ENCODE data around the gene INHA.
A peak's percentile ranks its signal among the peaks of the same experiment; 100 is the strongest.

Gene INHA

DNA sequence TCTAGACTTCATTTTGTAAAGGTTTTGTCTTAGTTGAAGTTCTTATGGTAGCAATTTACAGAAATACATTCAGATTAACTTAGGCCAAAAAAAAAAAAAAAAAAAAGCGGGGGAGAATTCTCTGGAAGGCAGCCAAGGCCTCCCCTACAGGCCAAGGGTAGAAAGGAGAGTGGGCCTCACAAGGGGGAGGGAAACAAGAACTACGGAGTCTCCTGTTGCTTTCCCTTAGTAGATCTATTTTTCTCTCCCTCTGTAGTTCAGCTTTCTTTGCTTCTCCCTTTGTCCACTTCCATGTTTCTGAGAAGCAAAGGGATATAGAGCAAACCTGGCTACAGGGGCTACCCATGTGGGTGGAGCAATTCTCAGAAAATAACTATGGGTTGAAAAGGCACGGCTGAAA lies 23.1 kb downstream of the INHA start:
- Mint-ChIP-seq H3K27ac (no peak overlapping the region), H3K9me3 (no peaks in the 10 kb centered on the region), H3K36me3 (ENCODE audit: low read depth) (no peaks in the 10 kb centered on the region), H3K4me3 (no peak overlapping the region), H3K4me1 (ENCODE audit: low read depth) (peaks cover 5% of the 10 kb centered on the region), H3K27me3 (ENCODE audit: low read depth) (no peaks in the 10 kb centered on the region)
- DNase-seq (ENCODE audit: low spot score), result no peak

DNA sequence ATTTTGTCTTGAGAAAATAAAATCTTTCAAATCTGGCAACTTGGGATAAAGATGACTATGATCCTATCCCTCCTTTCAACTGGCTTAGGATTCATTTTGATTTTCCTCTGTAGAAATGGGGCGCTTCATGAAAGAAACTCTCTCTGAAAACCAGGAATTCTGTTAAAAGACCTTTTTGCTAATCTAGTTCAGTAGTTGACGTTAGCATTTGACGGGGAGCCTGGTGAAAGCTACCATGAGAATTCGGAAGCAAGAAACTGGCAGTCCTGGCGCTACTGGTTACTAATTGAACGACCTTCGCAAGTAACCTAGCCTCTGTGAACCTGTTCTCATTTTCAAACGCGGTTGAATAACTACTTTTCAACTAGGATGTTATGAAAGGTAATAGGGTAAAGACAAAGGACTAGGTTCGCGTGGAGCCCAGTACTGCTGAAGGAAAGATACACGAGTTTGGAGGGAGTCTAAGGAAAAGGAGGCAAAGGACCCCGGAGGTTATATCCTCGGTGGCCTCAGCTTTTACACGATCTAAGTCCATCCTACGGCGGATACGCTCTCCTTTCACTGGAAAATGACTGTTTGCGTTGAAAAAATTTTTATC lies 24.9 kb downstream of the INHA start:
- Mint-ChIP-seq H3K9me3 (no peaks in the 10 kb centered on the region), H3K27me3 (ENCODE audit: low read depth) (no peaks in the 10 kb centered on the region), H3K4me1 (ENCODE audit: low read depth) (peaks cover 5% of the 10 kb centered on the region), H3K36me3 (ENCODE audit: low read depth) (peaks cover 5% of the 10 kb centered on the region), H3K27ac (peak overlapping the region; percentile 94), H3K4me3 (peak overlapping the region; percentile 93)
- DNase-seq (ENCODE audit: low spot score), result no peak

DNA sequence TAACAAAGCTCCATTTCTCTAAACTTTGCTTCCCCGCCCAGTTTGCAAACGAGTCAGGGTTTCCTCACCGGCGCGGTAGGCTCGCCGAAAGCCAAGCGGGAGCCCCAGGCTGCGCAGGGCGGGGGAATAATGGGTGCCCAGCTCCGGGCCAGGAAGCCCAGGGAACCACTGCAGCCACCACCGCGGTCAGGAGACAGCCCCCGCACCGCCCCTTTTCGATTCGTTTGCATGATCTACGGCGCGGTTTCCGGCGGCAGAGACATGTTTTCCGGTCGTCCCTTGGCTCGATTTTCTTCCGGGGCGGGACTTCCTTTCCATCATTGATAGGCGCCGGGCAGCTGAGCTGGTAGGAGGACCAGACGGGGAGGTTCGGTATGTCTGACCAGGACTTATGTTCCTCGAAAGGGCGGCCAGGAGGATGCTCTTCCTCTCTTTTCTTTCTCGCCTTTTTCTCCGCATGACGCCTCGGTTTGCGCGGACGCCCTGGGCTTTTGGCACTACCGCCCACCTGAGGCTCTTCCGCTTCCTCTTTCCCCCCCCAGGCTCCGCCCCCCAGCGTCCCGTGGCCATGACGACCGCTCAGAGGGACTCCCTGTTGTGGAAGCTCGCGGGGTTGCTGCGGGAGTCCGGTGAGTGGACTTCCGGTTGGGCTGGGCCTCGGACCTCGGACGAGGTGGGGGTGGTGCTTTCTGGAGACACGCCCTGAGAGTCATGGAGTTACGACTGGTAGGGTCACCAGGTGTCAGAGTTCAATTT lies 25.6 kb downstream of the INHA start, which contains the start of gene STK11IP:
Gene STK11IP, plus strand, starts transcription at position 306 of the 756 bp plus-strand sequence. Its CDS starts 263 bp downstream, at position 569.
- no peaks in the 10 kb centered on the region for H3K9me3 Mint-ChIP-seq
- H3K27me3 Mint-ChIP-seq (ENCODE audit: low read depth), result no peaks in the 10 kb centered on the region
- H3K4me1 Mint-ChIP-seq (ENCODE audit: low read depth), result peaks cover 5% of the 10 kb centered on the region
- peak within 1 kb of the TSS; percentile 94 for H3K27ac Mint-ChIP-seq
- peaks cover 6% of the 10 kb centered on the region for H3K36me3 Mint-ChIP-seq (ENCODE audit: low read depth)
- peak within 1 kb of the TSS; percentile 93 for H3K4me3 Mint-ChIP-seq
- DNase-seq (ENCODE audit: low spot score), result peak; percentile 94

DNA sequence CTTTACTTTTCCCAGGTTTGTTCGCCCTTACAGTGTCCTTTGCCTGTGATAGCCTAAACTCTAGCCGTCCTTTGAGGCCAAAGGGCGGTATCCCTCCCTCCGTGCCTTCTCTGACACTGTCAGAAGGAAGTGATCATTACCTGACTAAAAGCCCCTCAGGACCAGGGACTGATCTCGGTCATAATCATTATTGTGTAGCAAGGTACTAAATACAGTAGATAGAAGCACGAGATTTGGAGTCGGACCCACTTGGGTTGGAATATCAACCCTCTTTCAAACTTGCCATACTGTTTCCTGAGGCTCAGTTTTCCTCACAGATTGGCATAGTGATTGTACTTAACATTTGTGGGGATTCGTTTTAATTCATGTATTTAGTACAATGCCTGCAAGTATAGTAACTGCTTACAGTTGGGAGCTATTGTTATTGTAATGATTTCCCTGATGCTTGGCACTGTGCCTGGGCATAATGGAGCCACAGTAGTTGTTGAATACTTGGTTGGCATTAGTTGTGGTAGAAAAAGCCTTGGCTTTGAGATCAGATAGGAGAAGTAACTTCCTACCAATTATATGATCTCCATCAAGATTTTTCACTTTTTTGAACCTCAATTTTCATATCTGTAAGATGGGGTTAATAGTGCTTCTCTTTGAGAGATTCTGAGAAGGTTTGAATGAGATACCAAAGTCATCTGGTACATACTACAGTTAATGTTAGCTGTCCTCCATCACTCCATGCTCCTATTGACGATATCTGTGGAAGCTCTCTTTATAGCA lies 26.4 kb downstream of the INHA start:
- Mint-ChIP-seq H3K9me3 (no peaks in the 10 kb centered on the region), H3K27me3 (ENCODE audit: low read depth) (no peaks in the 10 kb centered on the region), H3K4me3 (peak overlapping the region; percentile 93), H3K36me3 (ENCODE audit: low read depth) (peaks cover 6% of the 10 kb centered on the region), H3K4me1 (ENCODE audit: low read depth) (peaks cover 5% of the 10 kb centered on the region), H3K27ac (peak overlapping the region; percentile 94)
- DNase-seq (ENCODE audit: low spot score), result no peak

DNA sequence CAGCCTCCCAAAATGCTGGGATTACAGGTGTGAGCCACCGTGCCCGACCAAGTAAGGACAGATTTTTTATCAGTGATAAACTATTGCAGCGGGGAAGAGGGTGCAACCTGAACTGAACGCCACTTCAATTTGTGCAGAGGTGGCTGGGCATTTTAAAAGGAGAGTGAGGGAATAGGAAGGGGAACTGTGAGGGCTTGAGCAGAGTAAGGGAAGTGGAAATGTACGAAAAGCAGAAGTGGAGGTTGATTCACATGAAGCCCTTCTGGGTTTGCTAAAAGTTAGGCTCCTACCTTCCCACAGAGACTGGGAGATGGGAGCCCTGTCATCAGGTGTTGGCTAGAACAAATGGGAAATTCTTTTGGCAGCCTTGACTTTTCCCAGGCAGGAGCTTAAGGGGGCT lies 31.7 kb downstream of the INHA start:
- no peaks in the 10 kb centered on the region for H3K27me3 Mint-ChIP-seq (ENCODE audit: low read depth)
- no peak overlapping the region for H3K4me3 Mint-ChIP-seq
- no peak overlapping the region for H3K27ac Mint-ChIP-seq
- H3K9me3 Mint-ChIP-seq, result no peaks in the 10 kb centered on the region
- no peaks in the 10 kb centered on the region for H3K4me1 Mint-ChIP-seq (ENCODE audit: low read depth)
- peaks cover 18% of the 10 kb centered on the region for H3K36me3 Mint-ChIP-seq (ENCODE audit: low read depth)
- DNase-seq (ENCODE audit: low spot score), result no peak

DNA sequence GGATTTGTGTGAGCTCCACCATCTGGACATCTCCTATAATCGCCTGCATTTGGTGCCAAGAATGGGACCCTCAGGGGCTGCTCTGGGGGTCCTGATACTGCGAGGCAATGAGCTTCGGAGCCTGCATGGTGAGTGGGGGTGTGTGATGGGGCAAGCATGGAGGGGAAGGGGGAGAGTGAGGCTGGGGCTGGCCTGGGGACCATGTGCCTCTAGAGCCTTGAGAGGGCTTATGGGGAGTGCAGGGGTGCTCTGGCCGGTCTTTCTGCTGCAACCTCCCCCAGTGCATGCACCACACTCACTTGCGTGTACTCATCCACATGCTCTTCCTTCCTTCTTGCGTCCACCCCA lies 33.5 kb downstream of the INHA start:
- H3K4me1 Mint-ChIP-seq (ENCODE audit: low read depth), result no peaks in the 10 kb centered on the region
- DNase-seq (ENCODE audit: low spot score), result no peak
- no peaks in the 10 kb centered on the region for H3K27me3 Mint-ChIP-seq (ENCODE audit: low read depth)
- no peak overlapping the region for H3K27ac Mint-ChIP-seq
- H3K9me3 Mint-ChIP-seq, result no peaks in the 10 kb centered on the region
- H3K36me3 Mint-ChIP-seq (ENCODE audit: low read depth), result peaks cover 18% of the 10 kb centered on the region
- H3K4me3 Mint-ChIP-seq, result no peak overlapping the region

DNA sequence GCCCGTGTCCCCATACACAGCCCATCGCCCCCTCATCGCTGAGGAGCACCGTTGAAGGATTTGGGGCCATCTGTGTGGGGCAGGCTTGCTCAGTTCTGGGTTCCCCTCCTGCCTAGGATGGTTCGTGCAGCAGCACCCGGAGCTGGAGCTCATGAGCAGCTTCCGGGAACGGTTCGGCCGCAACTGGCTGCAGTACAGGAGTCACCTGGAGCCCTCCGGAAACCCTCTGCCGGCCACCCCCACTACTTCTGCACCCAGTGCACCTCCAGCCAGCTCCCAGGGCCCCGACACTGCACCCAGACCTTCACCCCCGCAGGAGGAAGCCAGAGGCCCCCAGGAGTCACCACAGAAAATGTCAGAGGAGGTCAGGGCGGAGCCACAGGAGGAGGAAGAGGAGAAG lies 35.8 kb downstream of the INHA start:
- Mint-ChIP-seq H3K4me1 (ENCODE audit: low read depth) (peaks cover 7% of the 10 kb centered on the region), H3K9me3 (no peaks in the 10 kb centered on the region), H3K4me3 (no peak overlapping the region), H3K27me3 (ENCODE audit: low read depth) (no peaks in the 10 kb centered on the region), H3K27ac (no peak overlapping the region), H3K36me3 (ENCODE audit: low read depth) (peaks cover 23% of the 10 kb centered on the region)
- DNase-seq (ENCODE audit: low spot score), result no peak

DNA sequence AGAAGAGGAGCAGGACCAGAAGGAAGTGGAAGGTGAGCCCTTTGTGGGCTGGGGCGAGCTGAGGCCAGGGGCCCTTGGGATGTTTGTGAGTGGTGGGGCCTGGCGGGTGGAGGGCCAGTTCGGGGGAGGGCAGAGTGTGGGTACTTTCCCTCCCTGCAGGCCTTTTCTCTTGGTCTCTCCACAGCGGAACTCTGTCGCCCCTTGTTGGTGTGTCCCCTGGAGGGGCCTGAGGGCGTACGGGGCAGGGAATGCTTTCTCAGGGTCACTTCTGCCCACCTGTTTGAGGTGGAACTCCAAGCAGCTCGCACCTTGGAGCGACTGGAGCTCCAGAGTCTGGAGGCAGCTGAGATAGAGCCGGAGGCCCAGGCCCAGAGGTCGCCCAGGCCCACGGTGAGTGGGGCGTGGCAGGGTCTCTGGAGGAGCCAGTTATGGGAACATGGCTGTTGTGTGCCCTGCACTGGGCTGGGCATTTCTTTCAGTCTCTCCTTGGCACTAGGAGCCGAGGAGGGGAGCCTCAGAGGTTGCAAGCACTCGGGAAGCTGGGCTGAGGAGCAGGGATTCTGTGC lies 36.4 kb downstream of the INHA start:
- DNase-seq (ENCODE audit: low spot score), result no peak
- H3K4me3 Mint-ChIP-seq, result no peak overlapping the region
- no peak overlapping the region for H3K27ac Mint-ChIP-seq
- H3K27me3 Mint-ChIP-seq (ENCODE audit: low read depth), result no peaks in the 10 kb centered on the region
- H3K36me3 Mint-ChIP-seq (ENCODE audit: low read depth), result peaks cover 23% of the 10 kb centered on the region
- H3K4me1 Mint-ChIP-seq (ENCODE audit: low read depth), result peaks cover 7% of the 10 kb centered on the region
- no peaks in the 10 kb centered on the region for H3K9me3 Mint-ChIP-seq

DNA sequence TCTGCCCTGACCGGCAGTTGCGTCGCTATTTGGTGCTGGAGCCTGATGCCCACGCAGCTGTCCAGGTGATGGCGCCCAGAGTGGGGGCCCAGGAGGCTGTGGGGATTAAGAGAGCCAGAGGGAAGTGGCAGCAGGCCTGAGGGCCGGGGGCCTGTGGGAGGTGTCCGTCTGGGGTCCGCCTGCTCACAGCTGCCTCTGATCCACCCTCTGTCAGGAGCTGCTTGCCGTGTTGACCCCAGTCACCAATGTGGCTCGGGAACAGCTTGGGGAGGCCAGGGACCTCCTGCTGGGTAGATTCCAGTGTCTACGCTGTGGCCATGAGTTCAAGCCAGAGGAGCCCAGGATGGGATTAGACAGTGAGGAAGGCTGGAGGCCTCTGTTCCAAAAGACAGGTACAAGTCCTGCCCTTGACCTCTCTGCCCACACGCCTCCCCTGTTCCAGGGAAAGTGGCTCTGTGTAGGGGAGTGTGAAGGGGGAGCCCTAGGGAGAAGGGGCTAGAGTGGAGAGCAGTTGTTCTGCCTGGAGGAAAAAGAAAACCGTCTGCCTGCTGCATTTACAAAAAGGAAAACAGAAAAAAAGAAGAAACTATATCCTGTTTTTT lies 37.1 kb downstream of the INHA start:
- Mint-ChIP-seq H3K27me3 (ENCODE audit: low read depth) (no peaks in the 10 kb centered on the region), H3K27ac (no peak overlapping the region), H3K4me1 (ENCODE audit: low read depth) (peaks cover 7% of the 10 kb centered on the region), H3K4me3 (no peak overlapping the region), H3K9me3 (no peaks in the 10 kb centered on the region), H3K36me3 (ENCODE audit: low read depth) (peaks cover 21% of the 10 kb centered on the region)
- DNase-seq (ENCODE audit: low spot score), result no peak

DNA sequence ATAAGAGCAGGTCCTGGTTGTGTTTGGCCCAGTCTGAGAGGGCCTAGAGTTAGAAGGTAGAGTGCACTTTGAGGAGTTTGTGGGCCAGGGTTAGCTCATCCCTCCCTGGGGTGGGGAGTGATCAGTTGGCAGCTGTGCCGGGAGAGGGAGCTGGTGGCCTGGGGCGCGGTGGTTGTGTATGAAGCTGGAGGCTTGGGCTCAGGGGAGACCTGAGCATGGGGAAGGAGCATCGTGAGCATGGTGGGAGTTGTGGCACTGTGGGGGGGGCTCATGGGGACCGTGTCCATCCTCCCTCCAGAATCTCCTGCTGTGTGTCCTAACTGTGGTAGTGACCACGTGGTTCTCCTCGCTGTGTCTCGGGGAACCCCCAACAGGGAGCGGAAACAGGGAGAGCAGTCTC lies 39.2 kb downstream of the INHA start:
- Mint-ChIP-seq H3K4me1 (ENCODE audit: low read depth) (peaks cover 7% of the 10 kb centered on the region), H3K27ac (peak overlapping the region; percentile 50), H3K27me3 (ENCODE audit: low read depth) (no peaks in the 10 kb centered on the region), H3K36me3 (ENCODE audit: low read depth) (peaks cover 14% of the 10 kb centered on the region), H3K9me3 (no peaks in the 10 kb centered on the region), H3K4me3 (no peak overlapping the region)
- DNase-seq (ENCODE audit: low spot score), result no peak

DNA sequence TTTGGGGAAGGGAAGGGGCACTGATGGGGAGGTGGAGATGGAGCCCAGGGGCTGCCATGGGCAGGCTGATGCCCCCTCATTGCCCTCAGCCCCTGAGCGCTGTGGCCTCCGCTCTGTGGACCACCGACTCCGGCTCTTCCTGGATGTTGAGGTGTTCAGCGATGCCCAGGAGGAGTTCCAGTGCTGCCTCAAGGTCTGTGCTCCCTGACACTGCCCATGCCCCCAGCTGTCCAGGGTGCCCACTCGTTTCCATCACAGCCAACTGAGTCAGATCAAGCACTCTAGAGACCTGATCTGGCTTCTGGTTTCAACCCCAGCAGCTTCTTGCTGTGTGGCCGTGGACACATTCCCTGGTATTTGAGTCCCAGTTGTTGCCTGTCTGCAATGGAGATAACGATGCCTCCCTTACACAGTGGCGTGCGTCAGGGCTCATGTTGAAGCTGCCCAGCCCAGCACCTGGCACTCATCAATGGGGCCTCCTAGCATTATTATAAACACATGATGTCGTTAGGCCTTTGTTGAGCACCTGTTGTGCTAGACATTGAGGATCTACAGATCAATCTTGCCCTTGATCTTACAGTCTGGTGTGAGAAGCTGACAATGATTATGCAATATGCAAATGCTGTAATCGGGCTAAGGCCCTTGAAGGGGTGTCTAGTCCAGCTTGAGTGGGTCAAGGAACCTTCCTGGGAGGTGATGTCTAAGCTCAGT lies 39.9 kb downstream of the INHA start:
- no peaks in the 10 kb centered on the region for H3K9me3 Mint-ChIP-seq
- H3K4me3 Mint-ChIP-seq, result no peak overlapping the region
- DNase-seq (ENCODE audit: low spot score), result no peak
- H3K27ac Mint-ChIP-seq, result no peak overlapping the region
- H3K27me3 Mint-ChIP-seq (ENCODE audit: low read depth), result no peaks in the 10 kb centered on the region
- H3K36me3 Mint-ChIP-seq (ENCODE audit: low read depth), result peaks cover 14% of the 10 kb centered on the region
- peaks cover 7% of the 10 kb centered on the region for H3K4me1 Mint-ChIP-seq (ENCODE audit: low read depth)

DNA sequence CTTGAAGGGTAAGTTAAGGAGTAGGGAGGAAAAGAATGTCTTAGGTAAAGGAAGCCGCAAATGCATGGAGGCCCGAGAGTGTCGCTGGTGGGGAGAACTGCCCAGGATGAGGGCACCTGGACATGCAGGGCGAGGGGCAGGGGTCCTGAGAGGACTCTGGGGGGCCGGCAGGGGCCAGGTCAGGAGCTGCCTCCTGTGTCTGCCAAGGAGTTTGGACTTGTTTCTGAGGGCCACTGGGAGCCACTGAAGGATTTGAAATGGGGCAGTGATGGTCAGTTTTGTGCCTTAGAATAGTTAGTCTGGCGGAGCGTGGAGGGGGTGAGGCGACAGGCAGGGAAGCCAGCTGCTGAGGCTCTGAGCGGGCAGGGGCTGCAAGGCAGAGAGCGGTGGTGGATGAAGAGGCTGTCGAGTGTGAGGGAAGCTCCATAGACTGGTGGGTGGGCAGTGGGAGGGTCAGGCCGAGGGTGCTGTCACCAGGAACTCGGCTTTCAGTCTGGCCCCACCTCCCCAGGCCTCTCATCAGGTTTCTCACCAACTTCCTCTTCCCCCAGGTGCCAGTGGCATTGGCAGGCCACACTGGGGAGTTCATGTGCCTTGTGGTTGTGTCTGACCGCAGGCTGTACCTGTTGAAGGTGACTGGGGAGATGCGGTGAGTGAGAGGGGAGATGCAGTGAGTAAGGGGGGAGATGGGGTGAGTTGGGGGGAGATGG lies 40.6 kb downstream of the INHA start:
- DNase-seq (ENCODE audit: low spot score), result no peak
- Mint-ChIP-seq H3K4me3 (no peak overlapping the region), H3K27me3 (ENCODE audit: low read depth) (no peaks in the 10 kb centered on the region), H3K36me3 (ENCODE audit: low read depth) (peaks cover 12% of the 10 kb centered on the region), H3K27ac (no peak overlapping the region), H3K4me1 (ENCODE audit: low read depth) (peaks cover 7% of the 10 kb centered on the region), H3K9me3 (no peaks in the 10 kb centered on the region)

Measured in T-helper 2 cell treated with Interferon-gamma antibody and Interleukin-4, amounts not matched to agents 5 μg/mL and 100 μg/mL, for 36 hours (primary cell).